H1 (cell line): Measurements from ENCODE around the gene PRXL2B. TPM values are rescaled to one million over a fixed set of nuclear protein-coding genes. Genes with fewer than 3 reads are reported as not detected.

Source experiments
- CBX8 ChIP-seq: fragments of 300-800, 300-1000 bp; sonication (generic); IDR thresholded peaks from 2 replicates; pipeline ENCODE4 v1.7.1; 2016; ENCODE audit warnings: low read depth, low read length, borderline replicate concordance
- CEBPB ChIP-seq: IDR thresholded peaks from 2 replicates; pipeline ENCODE4 v1.6.1; 2012; ENCODE audit warnings: low read depth, low read length
- EGR1 ChIP-seq: IDR thresholded peaks from 2 replicates; pipeline ENCODE4 v1.6.1; 2011; ENCODE audit warnings: low read depth, low read length, borderline replicate concordance
- KDM1A ChIP-seq: fragments of 200-600, 300-600 bp; sonication (generic); IDR thresholded peaks from 2 replicates; pipeline ENCODE4 v1.7.1; 2016; ENCODE audit warnings: mild to moderate bottlenecking, low read length, borderline replicate concordance
- SP1 ChIP-seq: IDR thresholded peaks from 2 replicates; pipeline ENCODE4 v1.6.1; 2011; ENCODE audit warnings: low read depth, low read length
- polyA plus RNA-seq, 7 experiments: library from polyadenylated mRNA; depleted of rRNA in 3 of 7; stranded (reverse) in 5 of 7; unstranded in 2 of 7; fragments of >200 nt in 5 of 7; fragments of 200-250 nt in 2 of 7; gene quantifications; 1 replicate in 5 of 7; 2 replicates in 1 of 7; 4 replicates in 1 of 7; pipeline versions ENCODE4 v1.2.1 to v1.2.3, GENCODE V29; 2011 to 2013; ENCODE audit warnings: missing spikeins in 2 of 7, mixed read lengths in 2 of 7
- total RNA-seq: library from RNA; stranded (reverse); fragmentation: NEBNext Ultra II Directional; extraction: Animal tissue kit (Norgen Biotek cat#: 25700); gene quantifications from 2 replicates; pipeline ENCODE4 v1.2.1, GENCODE V29; 2021

PRXL2B gene
- total and polyA plus RNA-seq, 2 of the 8 experiments (the other 6 are each of a cell fraction or from before 2014, with no cell fraction given) = 35.3 to 46.0 TPM

- no peak for TF ChIP-seq KDM1A
- TF ChIP-seq CEBPB = no peak
- no peak for TF ChIP-seq SP1
- TF ChIP-seq EGR1 = no peak
- no peak for TF ChIP-seq CBX8
These were observed 4.6 kb downstream of the PRXL2B start (continued) for GRCh38 chr1:2591233-2591580.
